ENCODE results near the gene GPS2.

Gene GPS2

GRCh38 chr17:7294614-7295153, 20.5 kb downstream of the GPS2 start, which contains the start of gene YBX2:
YBX2 (minus strand) TSS chr17:7294639; CDS start chr17:7294500, 139 bp downstream.
- H3K27me3 Mint-ChIP-seq (ENCODE audit: low read depth) = peaks cover 69% of the 10 kb centered on the region
- H3K4me1 Mint-ChIP-seq = peaks cover 17% of the 10 kb centered on the region

GRCh38 chr17:7293816-7294613, 21.1 kb downstream of the GPS2 start:
- peak overlapping the region in 2 of 3 experiments; percentile 60 to 67 for H3K27ac Mint-ChIP-seq
- H3K36me3 Mint-ChIP-seq (ENCODE audit: low read depth) = no peaks in the 10 kb centered on the region
- H3K4me1 Mint-ChIP-seq = peaks cover 17% of the 10 kb centered on the region
- peak overlapping the region; percentile 65 to 75 (median 72) for H3K4me3 Mint-ChIP-seq
- peaks cover 70% of the 10 kb centered on the region for H3K27me3 Mint-ChIP-seq (ENCODE audit: low read depth)
- no peak for TF ChIP-seq CTCF (IDR thresholded peaks at IDR 0.05; ENCODE audit: unreplicated experiment in 3 of 3)
- H3K9me3 Mint-ChIP-seq = no peaks in the 10 kb centered on the region

More at GRCh38 chr17:7294614-7295153, 20.5 kb downstream of the GPS2 start, which contains the start of gene YBX2:
- no peaks in the 10 kb centered on the region for H3K9me3 Mint-ChIP-seq
- TF ChIP-seq CTCF (IDR thresholded peaks at IDR 0.05; ENCODE audit: unreplicated experiment in 3 of 3) = no peak
- peak within 1 kb of the TSS; percentile 78 to 81 (median 80) for H3K4me3 Mint-ChIP-seq
- H3K36me3 Mint-ChIP-seq (ENCODE audit: low read depth) = no peaks in the 10 kb centered on the region
- peak within 1 kb of the TSS in 2 of 3 experiments; percentile 60 to 67 for H3K27ac Mint-ChIP-seq

- H3K36me3 Mint-ChIP-seq (ENCODE audit: low read depth) = no peaks in the 10 kb centered on the region
- TF ChIP-seq CTCF (IDR thresholded peaks at IDR 0.05; ENCODE audit: unreplicated experiment in 3 of 3) = no peak
- H3K9me3 Mint-ChIP-seq = no peaks in the 10 kb centered on the region
- H3K4me1 Mint-ChIP-seq = peaks cover 17% of the 10 kb centered on the region
- H3K4me3 Mint-ChIP-seq = peak overlapping the region; percentile 65 to 77 (median 72)
- peak overlapping the region; percentile 15 to 70 (median 64) for H3K27ac Mint-ChIP-seq
- peaks cover 74% of the 10 kb centered on the region for H3K27me3 Mint-ChIP-seq (ENCODE audit: low read depth)
Observed at GRCh38 chr17:7293159-7293558, 22.0 kb downstream of the GPS2 start.

GRCh38 chr17:7292729-7293128, 22.4 kb downstream of the GPS2 start:
- peaks cover 17% of the 10 kb centered on the region for H3K4me1 Mint-ChIP-seq
- peak overlapping the region; percentile 65 to 77 (median 72) for H3K4me3 Mint-ChIP-seq
- H3K27ac Mint-ChIP-seq = peak overlapping the region; percentile 15 to 70 (median 64)
- no peak for TF ChIP-seq CTCF (IDR thresholded peaks at IDR 0.05; ENCODE audit: unreplicated experiment in 3 of 3)
- H3K27me3 Mint-ChIP-seq (ENCODE audit: low read depth) = peaks cover 72% of the 10 kb centered on the region
- H3K9me3 Mint-ChIP-seq = no peaks in the 10 kb centered on the region
- H3K36me3 Mint-ChIP-seq (ENCODE audit: low read depth) = no peaks in the 10 kb centered on the region

- peaks cover 17% of the 10 kb centered on the region for H3K4me1 Mint-ChIP-seq
- H3K9me3 Mint-ChIP-seq = no peaks in the 10 kb centered on the region
- peaks cover 74% of the 10 kb centered on the region for H3K27me3 Mint-ChIP-seq (ENCODE audit: low read depth)
- no peak overlapping the region for H3K27ac Mint-ChIP-seq
- no peak for TF ChIP-seq CTCF (IDR thresholded peaks at IDR 0.05; ENCODE audit: unreplicated experiment in 3 of 3)
- no peak overlapping the region for H3K4me3 Mint-ChIP-seq
- no peaks in the 10 kb centered on the region for H3K36me3 Mint-ChIP-seq (ENCODE audit: low read depth)
Observed at GRCh38 chr17:7292194-7292593, 23.0 kb downstream of the GPS2 start.

All from nephron (organoid).